ENCODE results near the gene KCNC3. TPM values are rescaled to one million over a fixed set of nuclear protein-coding genes. Genes with fewer than 3 reads are reported as not detected.
A peak's percentile ranks its signal among the peaks of the same experiment; 100 is the strongest.

Gene KCNC3
- total and polyA plus RNA-seq, 7 donors = 0.36 to 1.6 (median 0.88) TPM; not detected in 3

DNA sequence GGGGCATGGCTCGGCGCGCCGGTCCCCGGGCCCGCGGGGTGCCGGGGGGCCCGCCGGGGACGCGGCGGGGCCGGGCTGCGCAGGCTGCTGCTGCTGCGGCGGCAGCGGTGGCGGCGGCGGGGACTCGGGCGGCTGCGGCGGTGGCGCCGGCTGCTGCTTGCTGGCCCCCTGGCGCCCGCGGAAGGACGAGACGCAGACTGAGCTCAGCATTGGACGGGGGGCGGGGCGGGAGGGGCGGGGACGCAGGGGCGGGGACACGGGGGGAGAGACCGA, 368 bp downstream of the KCNC3 start:
- peak overlapping the region in 2 of 4 donors; percentile 40 to 41 for H3K4me3 ChIP-seq
- H3K36me3 ChIP-seq = no peaks in the 10 kb centered on the region
- H3K9me3 ChIP-seq = no peaks in the 10 kb centered on the region
- TF ChIP-seq, protein P1, sequence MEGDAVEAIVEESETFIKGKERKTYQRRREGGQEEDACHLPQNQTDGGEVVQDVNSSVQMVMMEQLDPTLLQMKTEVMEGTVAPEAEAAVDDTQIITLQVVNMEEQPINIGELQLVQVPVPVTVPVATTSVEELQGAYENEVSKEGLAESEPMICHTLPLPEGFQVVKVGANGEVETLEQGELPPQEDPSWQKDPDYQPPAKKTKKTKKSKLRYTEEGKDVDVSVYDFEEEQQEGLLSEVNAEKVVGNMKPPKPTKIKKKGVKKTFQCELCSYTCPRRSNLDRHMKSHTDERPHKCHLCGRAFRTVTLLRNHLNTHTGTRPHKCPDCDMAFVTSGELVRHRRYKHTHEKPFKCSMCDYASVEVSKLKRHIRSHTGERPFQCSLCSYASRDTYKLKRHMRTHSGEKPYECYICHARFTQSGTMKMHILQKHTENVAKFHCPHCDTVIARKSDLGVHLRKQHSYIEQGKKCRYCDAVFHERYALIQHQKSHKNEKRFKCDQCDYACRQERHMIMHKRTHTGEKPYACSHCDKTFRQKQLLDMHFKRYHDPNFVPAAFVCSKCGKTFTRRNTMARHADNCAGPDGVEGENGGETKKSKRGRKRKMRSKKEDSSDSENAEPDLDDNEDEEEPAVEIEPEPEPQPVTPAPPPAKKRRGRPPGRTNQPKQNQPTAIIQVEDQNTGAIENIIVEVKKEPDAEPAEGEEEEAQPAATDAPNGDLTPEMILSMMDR (IDR thresholded peaks at IDR 0.05) = no peak
- TF ChIP-seq EP300 (IDR thresholded peaks at IDR 0.05) = no peak
- peaks cover 50 to 80% (median 79%) of the 10 kb centered on the region in 3 donors for H3K27me3 ChIP-seq
- H3K27ac ChIP-seq = no peak overlapping the region
- WGBS, 2 donors = 1% methylated on average over 40 of the region's 40 CpGs
- H3K4me1 ChIP-seq = peaks cover 0 to 43% (median 36%) of the 10 kb centered on the region in 4 donors
- no peak for DNase-seq
- intact Hi-C loops (cut with DNase I) = no loop called here

DNA sequence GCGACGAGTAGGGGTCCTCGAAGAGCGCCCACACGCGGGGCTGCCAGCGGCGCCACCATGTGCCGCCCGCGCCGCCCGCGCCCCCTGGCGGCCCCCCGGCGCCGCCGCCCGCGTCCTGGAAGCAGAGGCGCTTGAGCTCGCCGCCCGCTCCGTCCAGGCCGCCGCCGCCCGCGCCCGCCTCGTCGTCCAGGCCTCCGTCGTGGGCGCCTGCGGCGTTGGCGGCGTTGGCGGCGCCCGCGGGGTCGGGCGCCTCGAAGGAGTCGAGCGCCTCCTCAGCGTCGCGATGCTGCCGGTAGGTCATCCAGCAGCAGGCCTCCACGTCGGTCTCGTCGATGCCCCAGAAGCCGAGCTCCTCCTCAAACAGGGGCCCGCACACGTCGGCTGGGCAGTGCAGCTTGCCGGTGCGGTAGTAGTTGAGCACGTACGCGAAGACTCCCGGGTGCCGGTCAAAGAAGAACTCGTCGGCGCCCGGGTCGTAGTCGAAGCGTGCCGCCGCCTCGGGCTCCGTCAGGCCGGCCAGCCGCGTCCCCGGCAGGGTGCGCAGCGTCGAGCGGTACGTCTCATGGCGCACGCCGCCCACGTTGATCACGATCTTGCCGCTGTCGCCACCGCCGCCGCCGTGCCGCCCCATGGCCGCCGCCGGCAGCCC, 829 bp downstream of the KCNC3 start:
- no peak overlapping the region for H3K27ac ChIP-seq
- H3K4me1 ChIP-seq = peaks cover 0 to 40% (median 31%) of the 10 kb centered on the region in 4 donors
- TF ChIP-seq EP300 (IDR thresholded peaks at IDR 0.05) = no peak
- TF ChIP-seq, protein P1 (IDR thresholded peaks at IDR 0.05) = no peak
- TF ChIP-seq POLR2A (IDR thresholded peaks at IDR 0.05) = no peak
- TF ChIP-seq POLR2AphosphoS5 (IDR thresholded peaks at IDR 0.05) = no peak
- H3K36me3 ChIP-seq = no peaks in the 10 kb centered on the region
- DNase-seq = no peak
- peak overlapping the region in 2 of 4 donors; percentile 40 to 41 for H3K4me3 ChIP-seq
- H3K9me3 ChIP-seq = no peaks in the 10 kb centered on the region
- H3K27me3 ChIP-seq = peaks cover 50 to 75% (median 74%) of the 10 kb centered on the region in 3 donors
- WGBS, 2 donors = 1 to 3% methylated on average over 104 of the region's 104 CpGs
- intact Hi-C loops (cut with DNase I) = no loop called here

DNA sequence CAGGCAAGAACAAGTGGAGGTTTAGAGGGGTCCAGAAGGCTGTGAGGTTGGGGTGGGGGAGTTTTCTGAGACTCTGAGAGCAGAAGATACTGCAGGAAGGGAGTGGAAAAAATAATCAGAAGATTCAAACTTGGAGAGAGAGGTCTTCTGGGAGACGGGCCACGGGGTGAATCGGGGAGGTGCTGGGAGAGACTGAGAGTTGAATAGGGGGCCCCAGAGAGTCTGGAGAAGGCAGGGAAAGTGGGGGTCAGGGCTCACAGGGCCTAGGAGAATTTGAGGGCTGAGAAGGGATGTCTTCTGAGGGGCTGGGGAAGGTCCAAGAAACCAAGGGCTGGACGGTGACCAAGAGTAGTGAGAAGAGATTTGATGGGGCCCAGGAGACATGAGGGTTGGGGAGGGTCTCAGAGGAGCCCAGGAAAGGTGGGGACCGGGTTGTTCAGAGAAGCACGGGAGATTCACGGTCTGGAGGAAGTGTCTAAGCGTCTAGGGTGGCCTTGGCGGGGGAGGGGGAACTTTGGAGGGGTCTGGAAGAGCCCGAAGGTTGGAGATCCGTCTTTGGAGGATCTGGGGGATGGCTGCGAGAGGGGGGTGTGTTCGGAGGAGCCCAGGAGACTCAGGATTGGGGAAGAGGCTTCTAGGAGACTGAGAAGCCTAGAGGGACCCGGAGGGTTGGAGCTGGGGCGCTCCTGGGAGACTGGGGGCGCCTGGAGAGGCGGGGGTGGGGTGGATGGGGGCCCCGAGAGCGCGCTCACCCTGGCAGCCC, 1.5 kb downstream of the KCNC3 start:
- WGBS, 2 donors = 17 to 19% methylated on average over 20 of the region's 20 CpGs
- Histone ChIP-seq H3K4me1 (peaks cover 0 to 34% (median 26%) of the 10 kb centered on the region in 4 donors), H3K4me3 (no peak overlapping the region), H3K27ac (no peak overlapping the region), H3K9me3 (no peaks in the 10 kb centered on the region), H3K27me3 (peaks cover 43 to 68% (median 67%) of the 10 kb centered on the region in 3 donors), H3K36me3 (no peaks in the 10 kb centered on the region)
- no peak for TF ChIP-seq EP300 (IDR thresholded peaks at IDR 0.05)
- no peak for TF ChIP-seq POLR2A (IDR thresholded peaks at IDR 0.05)
- TF ChIP-seq POLR2AphosphoS5 (IDR thresholded peaks at IDR 0.05) = no peak
- TF ChIP-seq, protein P1 (IDR thresholded peaks at IDR 0.05) = no peak
- no peak for DNase-seq
- intact Hi-C loops (cut with DNase I) = no loop called here

DNA sequence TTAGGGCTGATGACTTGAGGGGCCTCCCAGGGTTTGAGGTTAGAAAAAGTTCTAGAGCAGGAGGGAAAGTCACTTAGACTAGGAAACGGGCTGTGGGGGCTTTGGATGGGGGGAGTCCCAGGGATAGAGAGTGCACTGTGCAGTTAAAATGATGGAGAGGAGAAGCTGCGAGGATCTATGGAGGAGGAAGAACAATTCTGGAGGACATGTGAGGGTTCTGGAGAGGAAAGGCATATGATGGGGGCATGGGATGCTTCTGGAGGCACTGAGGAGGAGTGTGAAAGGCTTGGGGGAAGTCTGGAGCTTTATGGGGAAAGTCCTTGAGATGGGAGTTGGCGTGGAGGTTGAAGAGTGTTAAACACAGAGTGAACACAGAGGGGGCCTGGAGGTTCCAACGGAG, 2.2 kb downstream of the KCNC3 start:
- no peak overlapping the region for H3K27ac ChIP-seq
- H3K4me1 ChIP-seq = peaks cover 0 to 34% (median 26%) of the 10 kb centered on the region in 4 donors
- TF ChIP-seq EP300 (IDR thresholded peaks at IDR 0.05) = no peak
- TF ChIP-seq, protein P1 (IDR thresholded peaks at IDR 0.05) = no peak
- no peak for TF ChIP-seq POLR2A (IDR thresholded peaks at IDR 0.05)
- no peak for TF ChIP-seq POLR2AphosphoS5 (IDR thresholded peaks at IDR 0.05)
- intact Hi-C loops (cut with DNase I) = no loop called here
- peaks cover 37 to 62% (median 61%) of the 10 kb centered on the region in 3 donors for H3K27me3 ChIP-seq
- no peaks in the 10 kb centered on the region for H3K9me3 ChIP-seq
- 29 to 45% methylated on average over 4 of the region's 4 CpGs for WGBS, 2 donors
- no peak for DNase-seq
- no peak overlapping the region for H3K4me3 ChIP-seq
- no peaks in the 10 kb centered on the region for H3K36me3 ChIP-seq
